ENCODE data around the gene QSOX2. TPM values are rescaled to one million over a fixed set of nuclear protein-coding genes. Genes with fewer than 3 reads are reported as not detected.

The QSOX2 gene
- total RNA-seq, 1 donor from 2014 or later: 21.2 TPM

DNA sequence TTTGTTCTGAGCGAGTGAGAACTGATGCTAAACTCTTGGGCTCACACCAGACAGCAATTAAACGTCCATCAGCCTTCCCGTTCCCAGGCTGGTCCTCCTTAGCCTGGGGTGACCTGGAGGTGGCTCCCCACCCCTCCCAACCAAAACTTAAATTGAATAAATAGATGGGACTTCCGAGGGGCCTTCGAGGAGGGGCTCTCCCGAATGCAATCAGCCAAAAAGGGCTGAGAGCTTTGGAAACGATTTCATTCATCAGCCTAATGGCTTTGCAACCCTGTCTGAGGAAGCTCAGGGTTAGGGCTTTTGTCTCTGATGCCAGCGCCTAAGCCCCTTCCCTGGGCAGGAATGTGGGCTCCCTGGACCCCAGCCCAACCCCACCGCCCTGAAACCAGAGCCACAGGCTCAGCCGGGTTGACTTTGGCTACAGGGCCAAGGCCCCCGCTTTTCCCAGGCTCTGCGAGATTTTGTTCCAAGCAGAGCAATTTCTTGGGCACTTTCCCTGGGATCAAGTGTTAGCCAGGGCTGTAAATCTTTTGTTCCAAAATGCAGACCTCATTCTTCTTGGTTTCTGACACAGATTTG lies 69.9 kb downstream of the QSOX2 start:
- TF ChIP-seq CTCF (IDR thresholded peaks at IDR 0.05; ENCODE audit: partially characterized antibody, unreplicated experiment): no peak
- DNase-seq: peak; percentile 9
- no peak overlapping the region for H3K4me3 Mint-ChIP-seq (ENCODE audit: unreplicated experiment)
- no peak overlapping the region for H3K27ac Mint-ChIP-seq (ENCODE audit: unreplicated experiment)
- peaks cover 6% of the 10 kb centered on the region for H3K9me3 Mint-ChIP-seq (ENCODE audit: unreplicated experiment)
- no peaks in the 10 kb centered on the region for H3K36me3 Mint-ChIP-seq (ENCODE audit: unreplicated experiment)
- H3K27me3 Mint-ChIP-seq (ENCODE audit: unreplicated experiment): peaks cover 11% of the 10 kb centered on the region
- H3K4me1 Mint-ChIP-seq (ENCODE audit: low read depth, unreplicated experiment): peaks cover 11% of the 10 kb centered on the region

DNA sequence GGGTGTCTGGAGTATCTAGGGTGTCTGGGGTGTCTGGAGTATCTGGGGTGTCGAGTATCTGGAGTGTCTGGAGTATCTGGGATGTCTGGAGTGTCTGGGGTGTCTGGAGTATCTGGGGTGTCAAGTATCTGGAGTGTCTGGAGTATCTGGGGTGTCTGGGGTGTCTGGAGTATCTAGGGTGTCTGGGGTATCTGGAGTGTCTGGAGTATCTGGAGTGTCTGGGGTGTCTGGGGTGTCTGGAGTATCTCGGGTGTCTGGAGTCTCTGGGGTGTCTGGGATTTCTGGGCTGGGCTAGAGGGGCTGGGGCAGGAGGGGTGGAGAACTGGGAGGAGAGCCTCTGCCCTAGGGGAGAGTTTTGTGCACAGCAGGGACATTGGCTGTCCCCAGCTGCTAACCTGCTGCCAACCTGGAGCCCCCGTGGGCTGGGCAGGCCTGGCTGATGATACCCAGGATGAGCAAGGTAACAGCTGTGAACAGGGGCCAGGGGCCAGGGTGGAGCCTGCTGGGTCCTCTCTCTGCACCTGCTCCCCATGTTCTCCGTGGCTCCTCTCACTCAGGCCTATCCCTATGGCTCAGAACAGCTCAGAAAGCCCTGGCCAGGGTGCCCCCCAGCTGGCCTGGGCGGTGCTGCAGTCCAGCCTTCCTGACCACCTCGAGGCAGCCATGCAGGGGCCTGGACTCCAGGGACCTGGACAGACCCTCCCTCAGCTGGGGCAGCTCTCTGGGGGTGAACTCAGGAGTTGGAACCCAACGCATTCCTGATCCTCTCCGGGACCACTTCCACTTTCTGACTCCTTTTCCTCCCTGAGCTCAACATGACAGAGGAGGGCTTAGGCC lies 70.6 kb downstream of the QSOX2 start:
- Mint-ChIP-seq H3K36me3 (ENCODE audit: unreplicated experiment) (no peaks in the 10 kb centered on the region), H3K27me3 (ENCODE audit: unreplicated experiment) (peaks cover 13% of the 10 kb centered on the region), H3K27ac (ENCODE audit: unreplicated experiment) (no peak overlapping the region), H3K4me1 (ENCODE audit: low read depth, unreplicated experiment) (peaks cover 11% of the 10 kb centered on the region), H3K9me3 (ENCODE audit: unreplicated experiment) (peaks cover 5% of the 10 kb centered on the region), H3K4me3 (ENCODE audit: unreplicated experiment) (no peak overlapping the region)
- DNase-seq: peak; percentile 30
- TF ChIP-seq CTCF (IDR thresholded peaks at IDR 0.05; ENCODE audit: partially characterized antibody, unreplicated experiment): no peak

DNA sequence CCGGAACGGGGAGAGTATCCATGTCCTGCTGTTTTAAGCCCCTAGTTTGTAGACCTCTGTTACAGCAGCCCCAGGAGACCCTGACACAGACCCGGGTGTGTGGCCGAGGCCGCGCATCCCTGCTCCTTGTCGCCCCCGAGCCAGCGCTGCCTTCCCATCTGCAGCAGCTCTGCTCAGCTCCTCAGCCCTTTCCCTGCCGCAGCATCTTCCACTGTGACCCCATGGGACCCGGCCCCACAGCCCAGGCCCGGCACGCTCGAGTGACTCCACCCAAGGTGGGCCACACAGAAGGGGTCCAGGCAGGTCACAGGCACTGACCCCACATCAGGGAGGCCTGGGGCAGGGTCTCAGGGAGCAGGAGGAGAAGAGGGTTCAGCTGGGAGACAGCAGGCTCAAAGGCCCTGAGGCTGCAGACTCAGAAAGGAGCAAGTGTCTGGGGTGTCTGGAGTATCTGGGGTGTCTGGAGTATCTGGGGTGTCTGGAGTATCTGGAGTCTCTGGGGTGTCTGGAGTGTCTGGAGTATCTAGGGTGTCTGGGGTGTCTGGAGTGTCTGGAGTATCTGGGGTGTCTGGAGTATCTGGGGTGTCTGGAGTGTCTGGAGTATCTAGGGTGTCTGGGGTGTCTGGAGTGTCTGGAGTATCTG lies 71.8 kb downstream of the QSOX2 start:
- no peak overlapping the region for H3K27ac Mint-ChIP-seq (ENCODE audit: unreplicated experiment)
- peaks cover 20% of the 10 kb centered on the region for H3K4me1 Mint-ChIP-seq (ENCODE audit: low read depth, unreplicated experiment)
- H3K4me3 Mint-ChIP-seq (ENCODE audit: unreplicated experiment): no peak overlapping the region
- peaks cover 17% of the 10 kb centered on the region for H3K27me3 Mint-ChIP-seq (ENCODE audit: unreplicated experiment)
- H3K36me3 Mint-ChIP-seq (ENCODE audit: unreplicated experiment): no peaks in the 10 kb centered on the region
- DNase-seq: peak; percentile 39
- TF ChIP-seq CTCF (IDR thresholded peaks at IDR 0.05; ENCODE audit: partially characterized antibody, unreplicated experiment): no peak
- H3K9me3 Mint-ChIP-seq (ENCODE audit: unreplicated experiment): peaks cover 5% of the 10 kb centered on the region

- peak; percentile 4 for DNase-seq
- H3K4me3 Mint-ChIP-seq (ENCODE audit: unreplicated experiment): no peak overlapping the region
- peaks cover 6% of the 10 kb centered on the region for H3K36me3 Mint-ChIP-seq (ENCODE audit: unreplicated experiment)
- H3K9me3 Mint-ChIP-seq (ENCODE audit: unreplicated experiment): peaks cover 5% of the 10 kb centered on the region
- no peak overlapping the region for H3K27ac Mint-ChIP-seq (ENCODE audit: unreplicated experiment)
- no peak for TF ChIP-seq CTCF (IDR thresholded peaks at IDR 0.05; ENCODE audit: partially characterized antibody, unreplicated experiment)
- peaks cover 14% of the 10 kb centered on the region for H3K27me3 Mint-ChIP-seq (ENCODE audit: unreplicated experiment)
- peaks cover 21% of the 10 kb centered on the region for H3K4me1 Mint-ChIP-seq (ENCODE audit: low read depth, unreplicated experiment)
These were observed 73.1 kb downstream of the QSOX2 start for GRCh38 chr9:136172412-136173079.
